Keratinocyte (primary cell): Measurements from ENCODE around the gene RNLS.

Source experiments
- EZH2 ChIP-seq: IDR thresholded peaks from one replicate; pipeline ENCODE4 v1.6.1; 2012; ENCODE audit warnings: inconsistent platforms, mild to moderate bottlenecking, low read length, moderate library complexity
- TF ChIP-seq, protein P1 (sequence below), 3 experiments: IDR thresholded peaks in 1 of 3; conservative IDR thresholded peaks in 1 of 3; optimal IDR thresholded peaks in 1 of 3; 2 replicates in 2 of 3; 3 replicates in 1 of 3; pipeline versions ENCODE3 to v1.5.1; 2011; ENCODE audit warnings: low read length in 3 of 3, mild to moderate bottlenecking in 3 of 3, moderate library complexity in 2 of 3, control low read depth in 1 of 3, inconsistent platforms in 1 of 3; ENCODE audit not compliant: insufficient read depth in 2 of 3; ENCODE audit errors: extremely low read depth in 1 of 3

DNA sequence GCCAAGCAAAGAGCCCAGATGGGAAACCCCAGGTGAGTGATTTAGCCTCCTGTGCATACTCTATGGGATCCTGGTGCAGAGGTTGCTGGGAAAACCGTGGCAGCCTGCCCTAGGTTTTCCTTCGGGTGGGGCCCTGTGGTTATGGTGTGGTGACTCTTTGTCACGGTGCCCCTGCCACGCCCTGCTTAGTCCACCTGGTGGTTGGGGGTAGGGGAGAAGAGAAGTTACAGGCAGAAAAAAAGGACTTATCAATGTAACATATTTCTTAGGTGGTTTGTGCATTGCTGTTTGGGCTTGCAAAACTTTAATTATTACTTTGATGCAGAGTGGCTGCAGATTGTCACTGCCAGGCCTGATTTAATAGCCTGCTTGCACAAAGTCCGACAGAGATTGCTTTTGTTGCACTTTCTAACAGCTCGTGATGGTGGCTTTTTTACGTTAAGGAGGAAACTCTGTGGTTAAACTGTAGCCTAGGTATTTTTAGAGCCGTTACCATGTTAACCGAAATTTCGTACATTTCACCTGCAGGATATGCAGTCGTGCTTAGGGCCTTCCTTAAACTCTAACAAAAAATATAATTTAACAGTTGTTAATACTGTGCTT lies 197.4 kb downstream of the RNLS start:
- TF ChIP-seq, protein P1, sequence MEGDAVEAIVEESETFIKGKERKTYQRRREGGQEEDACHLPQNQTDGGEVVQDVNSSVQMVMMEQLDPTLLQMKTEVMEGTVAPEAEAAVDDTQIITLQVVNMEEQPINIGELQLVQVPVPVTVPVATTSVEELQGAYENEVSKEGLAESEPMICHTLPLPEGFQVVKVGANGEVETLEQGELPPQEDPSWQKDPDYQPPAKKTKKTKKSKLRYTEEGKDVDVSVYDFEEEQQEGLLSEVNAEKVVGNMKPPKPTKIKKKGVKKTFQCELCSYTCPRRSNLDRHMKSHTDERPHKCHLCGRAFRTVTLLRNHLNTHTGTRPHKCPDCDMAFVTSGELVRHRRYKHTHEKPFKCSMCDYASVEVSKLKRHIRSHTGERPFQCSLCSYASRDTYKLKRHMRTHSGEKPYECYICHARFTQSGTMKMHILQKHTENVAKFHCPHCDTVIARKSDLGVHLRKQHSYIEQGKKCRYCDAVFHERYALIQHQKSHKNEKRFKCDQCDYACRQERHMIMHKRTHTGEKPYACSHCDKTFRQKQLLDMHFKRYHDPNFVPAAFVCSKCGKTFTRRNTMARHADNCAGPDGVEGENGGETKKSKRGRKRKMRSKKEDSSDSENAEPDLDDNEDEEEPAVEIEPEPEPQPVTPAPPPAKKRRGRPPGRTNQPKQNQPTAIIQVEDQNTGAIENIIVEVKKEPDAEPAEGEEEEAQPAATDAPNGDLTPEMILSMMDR (optimal IDR thresholded peaks at IDR 0.05 in 1 of 3, IDR thresholded peaks at IDR 0.05 in 1 of 3, conservative IDR thresholded peaks at IDR 0.05 in 1 of 3; ENCODE audit: extremely low read depth in 1 of 3, insufficient read depth in 2 of 3, low read length in 3 of 3) = no peak
- TF ChIP-seq EZH2 = no peak
